GM12874 (cell line): ENCODE measurements around the gene GALNT17.

Experiments
- TF ChIP-seq, protein P1 (sequence below): IDR thresholded peaks from 2 replicates; pipeline ENCODE4 v1.5.1; 2011; ENCODE audit warnings: low read depth, mild to moderate bottlenecking, control low read depth, low read length, moderate library complexity; ENCODE audit not compliant: insufficient read depth

The GALNT17 gene

DNA sequence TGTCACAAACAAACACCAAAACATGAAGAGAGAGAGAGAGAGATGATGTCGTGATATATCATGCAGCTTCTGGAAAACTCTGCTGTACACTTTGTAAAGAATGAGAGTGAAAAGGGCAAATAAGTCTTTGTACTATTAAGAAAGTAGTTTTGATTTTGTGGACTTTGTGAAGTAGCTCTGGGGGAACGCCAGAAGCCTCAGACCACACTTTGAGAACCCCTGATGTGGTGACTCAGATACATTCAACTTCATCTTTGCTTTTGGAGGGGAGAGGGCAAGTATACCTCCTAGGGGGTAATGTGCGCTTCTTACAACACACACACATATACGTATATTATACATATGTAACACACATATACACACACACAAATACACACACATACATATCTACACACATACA is 84.3 kb downstream of the GALNT17 start:
- TF ChIP-seq, protein P1, sequence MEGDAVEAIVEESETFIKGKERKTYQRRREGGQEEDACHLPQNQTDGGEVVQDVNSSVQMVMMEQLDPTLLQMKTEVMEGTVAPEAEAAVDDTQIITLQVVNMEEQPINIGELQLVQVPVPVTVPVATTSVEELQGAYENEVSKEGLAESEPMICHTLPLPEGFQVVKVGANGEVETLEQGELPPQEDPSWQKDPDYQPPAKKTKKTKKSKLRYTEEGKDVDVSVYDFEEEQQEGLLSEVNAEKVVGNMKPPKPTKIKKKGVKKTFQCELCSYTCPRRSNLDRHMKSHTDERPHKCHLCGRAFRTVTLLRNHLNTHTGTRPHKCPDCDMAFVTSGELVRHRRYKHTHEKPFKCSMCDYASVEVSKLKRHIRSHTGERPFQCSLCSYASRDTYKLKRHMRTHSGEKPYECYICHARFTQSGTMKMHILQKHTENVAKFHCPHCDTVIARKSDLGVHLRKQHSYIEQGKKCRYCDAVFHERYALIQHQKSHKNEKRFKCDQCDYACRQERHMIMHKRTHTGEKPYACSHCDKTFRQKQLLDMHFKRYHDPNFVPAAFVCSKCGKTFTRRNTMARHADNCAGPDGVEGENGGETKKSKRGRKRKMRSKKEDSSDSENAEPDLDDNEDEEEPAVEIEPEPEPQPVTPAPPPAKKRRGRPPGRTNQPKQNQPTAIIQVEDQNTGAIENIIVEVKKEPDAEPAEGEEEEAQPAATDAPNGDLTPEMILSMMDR: no peak

DNA sequence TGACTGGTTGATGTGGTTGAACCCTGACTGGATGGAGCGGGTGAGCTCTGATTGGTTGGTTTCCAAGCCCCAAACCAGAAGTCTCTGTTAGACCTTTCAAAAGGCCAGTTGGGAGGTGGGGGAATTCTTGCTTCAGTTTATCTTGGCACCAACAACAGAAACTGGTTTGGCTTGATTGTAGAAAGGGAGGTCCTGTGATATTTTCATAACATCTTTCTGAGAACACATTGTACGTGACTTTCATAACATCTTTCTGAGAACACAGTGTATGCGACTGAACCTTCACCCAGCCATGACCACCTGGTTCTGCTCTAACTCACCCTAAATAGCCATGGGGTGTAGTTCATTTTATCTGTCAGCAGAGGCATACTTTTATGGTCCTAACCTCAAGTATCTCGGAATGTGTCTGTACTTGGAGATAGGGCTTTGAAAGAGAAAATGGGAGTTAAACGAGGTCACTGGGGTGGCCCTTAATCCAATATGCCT is 88.3 kb downstream of the GALNT17 start:
- TF ChIP-seq, protein P1: no peak

DNA sequence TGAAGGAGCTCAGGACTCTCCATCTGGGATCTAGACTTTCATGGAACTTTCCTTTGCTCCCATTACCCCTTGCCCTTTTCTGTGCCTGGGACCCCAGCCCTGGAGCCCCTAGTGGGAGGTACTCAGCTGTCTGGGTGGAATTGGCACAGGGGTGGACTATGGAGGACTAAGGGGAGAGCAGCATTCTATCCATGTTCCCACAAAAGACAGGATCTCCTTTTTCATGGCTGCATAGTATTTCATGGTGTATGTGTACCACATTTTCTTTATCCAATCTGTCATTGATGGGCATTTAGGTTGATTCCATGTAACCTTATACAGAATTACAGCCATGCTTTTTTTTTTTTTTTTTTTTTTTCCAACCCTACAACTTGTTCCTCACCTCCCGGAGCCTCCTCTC is 89.1 kb downstream of the GALNT17 start:
- TF ChIP-seq, protein P1: no peak

DNA sequence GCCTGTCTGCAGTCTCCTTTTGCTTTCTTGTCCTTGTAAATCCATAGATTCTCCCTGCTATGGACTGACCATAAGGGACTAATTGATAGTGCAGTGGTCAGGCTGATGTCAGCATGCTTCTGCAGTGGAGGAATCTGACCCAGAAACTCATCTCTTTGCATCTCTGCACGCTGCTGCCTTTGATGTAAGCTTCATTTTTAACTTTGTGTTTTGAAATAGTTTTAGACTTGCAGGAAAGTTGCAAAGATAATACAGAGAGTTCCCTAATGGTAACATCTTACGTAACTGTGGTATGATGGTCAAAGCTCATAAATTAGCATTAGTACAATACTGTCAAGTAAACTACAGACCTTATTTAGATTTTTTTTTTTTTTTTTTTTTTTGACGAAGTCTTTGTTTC is 89.6 kb downstream of the GALNT17 start:
- TF ChIP-seq, protein P1: no peak

DNA sequence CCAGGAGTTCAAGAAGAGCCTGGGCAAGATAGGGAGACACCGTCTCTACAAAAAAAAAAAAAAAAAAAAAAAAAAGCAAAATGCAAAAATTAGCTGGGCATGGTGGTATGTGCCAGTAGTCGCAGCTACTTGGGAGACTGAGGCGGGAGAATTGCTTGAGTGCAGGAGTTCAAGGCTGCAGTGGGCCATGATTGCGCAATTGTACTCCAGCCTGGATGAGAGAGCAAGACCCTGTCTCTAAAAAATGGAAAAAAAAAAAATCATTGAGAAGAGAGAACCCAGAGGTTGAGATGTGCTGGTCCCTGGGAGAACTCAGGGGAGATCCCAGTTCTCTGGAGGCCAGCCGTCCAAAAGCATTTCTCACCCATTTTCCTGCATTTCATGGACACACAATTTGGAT is 95.2 kb downstream of the GALNT17 start:
- TF ChIP-seq, protein P1: no peak

DNA sequence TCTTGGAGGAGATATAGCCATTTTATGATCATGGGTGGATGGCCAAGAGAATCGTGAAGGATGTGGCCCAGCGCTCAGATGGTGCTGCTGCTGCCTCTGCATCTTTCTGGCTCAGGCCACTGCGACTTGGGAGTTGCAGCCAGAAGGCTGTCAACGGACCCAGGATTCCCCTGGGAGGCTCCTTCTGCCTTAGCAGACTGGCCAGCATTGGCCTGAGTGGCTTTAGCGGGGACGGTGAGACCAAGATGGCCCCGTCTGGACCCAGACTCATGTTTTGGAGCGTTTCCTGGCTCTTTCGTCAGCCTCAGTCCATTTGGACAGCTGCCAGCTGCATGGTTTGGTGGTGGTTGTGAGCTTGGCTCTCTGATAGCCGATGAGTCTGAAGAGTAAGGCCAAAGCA is 97.2 kb downstream of the GALNT17 start:
- TF ChIP-seq, protein P1: no peak

DNA sequence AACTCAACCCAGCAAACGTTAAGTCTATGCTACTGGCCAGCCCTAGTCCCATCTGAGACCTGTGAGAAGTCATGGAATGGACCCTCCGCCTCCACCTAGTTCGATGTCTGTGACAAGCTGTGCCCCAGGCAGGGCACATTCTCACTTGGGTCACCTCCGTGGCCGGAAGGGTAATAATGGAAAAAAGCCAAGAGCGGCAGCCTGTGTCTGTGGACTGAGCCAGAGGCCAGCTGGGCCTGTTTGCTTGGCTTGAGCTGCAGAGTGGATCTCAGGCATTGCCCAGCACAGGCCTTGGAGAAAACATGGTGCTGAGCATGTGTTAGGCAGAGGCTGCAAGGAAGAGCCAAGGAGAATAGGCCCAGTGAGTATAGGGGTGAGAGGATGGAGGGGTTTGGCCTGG is 97.8 kb downstream of the GALNT17 start:
- TF ChIP-seq, protein P1: no peak

DNA sequence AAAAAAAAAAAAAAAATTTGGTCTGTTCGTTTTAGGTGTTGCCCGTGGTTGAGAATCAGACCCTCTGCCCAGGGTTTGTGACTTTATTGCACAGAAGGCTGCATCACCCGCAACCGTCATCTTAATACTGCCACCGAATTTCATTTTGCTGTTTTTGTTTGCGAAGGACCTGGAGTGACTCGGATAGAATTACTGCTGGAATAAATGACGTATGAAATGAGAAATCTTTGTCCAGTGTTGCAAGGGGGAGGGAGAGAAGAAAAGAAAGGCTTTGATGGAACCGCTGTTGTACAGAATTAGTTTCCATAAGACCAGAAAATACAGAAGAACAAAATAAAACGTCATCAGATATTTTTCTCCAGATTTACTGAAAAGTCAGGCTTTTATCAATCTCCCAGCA is 103.3 kb downstream of the GALNT17 start:
- TF ChIP-seq, protein P1: no peak
